Skeletal muscle satellite cell (primary cell): ENCODE measurements around the gene ILDR1.

Source experiments
- H3K27me3 ChIP-seq: 2 replicates; pipeline ENCODE4 v1.7.0; 2013; ENCODE audit warnings: low read length; ENCODE audit not compliant: control insufficient read depth, insufficient read depth
- H3K36me3 ChIP-seq: 2 replicates; pipeline ENCODE4 v1.7.0; 2013; ENCODE audit warnings: mild to moderate bottlenecking, control low read depth, low read length; ENCODE audit not compliant: insufficient read depth
- H3K4me1 ChIP-seq: 2 replicates; pipeline ENCODE4 v1.7.0; 2013; ENCODE audit warnings: low read length; ENCODE audit not compliant: control insufficient read depth, insufficient read depth
- H3K4me2 ChIP-seq: 2 replicates; pipeline ENCODE4 v1.7.0; 2013; ENCODE audit warnings: mild to moderate bottlenecking, low read length
- H3K4me3 ChIP-seq: 2 replicates; pipeline ENCODE4 v1.7.0; 2013; ENCODE audit warnings: low read length
- H3K9ac ChIP-seq: 2 replicates; pipeline ENCODE4 v1.7.0; 2013; ENCODE audit warnings: mild to moderate bottlenecking, low read depth, low read length, moderate library complexity
- H3K9me3 ChIP-seq: replicated peaks from 2 replicates; pipeline ENCODE4 v1.7.0; 2013; ENCODE audit warnings: mild to moderate bottlenecking, control low read depth, low read length

ILDR1 gene

GRCh38 chr3:122013448-122013925 is 8.6 kb downstream of the ILDR1 start:
- Histone ChIP-seq H3K4me3 (no peak overlapping the region), H3K9ac (no peak overlapping the region), H3K27me3 (peaks cover 11% of the 10 kb centered on the region), H3K4me2 (no peak overlapping the region), H3K9me3 (no peaks in the 10 kb centered on the region), H3K4me1 (no peaks in the 10 kb centered on the region), H3K36me3 (no peaks in the 10 kb centered on the region)

GRCh38 chr3:122012821-122013220 is 9.2 kb downstream of the ILDR1 start:
- H3K27me3 ChIP-seq: peaks cover 11% of the 10 kb centered on the region
- no peaks in the 10 kb centered on the region for H3K36me3 ChIP-seq
- H3K4me3 ChIP-seq: no peak overlapping the region
- H3K4me2 ChIP-seq: no peak overlapping the region
- H3K9ac ChIP-seq: no peak overlapping the region
- no peaks in the 10 kb centered on the region for H3K9me3 ChIP-seq
- no peaks in the 10 kb centered on the region for H3K4me1 ChIP-seq

- Histone ChIP-seq H3K4me1 (no peaks in the 10 kb centered on the region), H3K36me3 (no peaks in the 10 kb centered on the region), H3K9ac (no peak overlapping the region), H3K9me3 (no peaks in the 10 kb centered on the region), H3K4me3 (no peak overlapping the region), H3K27me3 (peaks cover 11% of the 10 kb centered on the region), H3K4me2 (no peak overlapping the region)
Measured at GRCh38 chr3:122011396-122011795, 10.7 kb downstream of the ILDR1 start.

- Histone ChIP-seq H3K9me3 (no peaks in the 10 kb centered on the region), H3K27me3 (peaks cover 11% of the 10 kb centered on the region), H3K4me3 (no peak overlapping the region), H3K36me3 (no peaks in the 10 kb centered on the region), H3K4me1 (no peaks in the 10 kb centered on the region), H3K9ac (no peak overlapping the region), H3K4me2 (no peak overlapping the region)
Measured at GRCh38 chr3:122010506-122010905, 11.5 kb downstream of the ILDR1 start.

GRCh38 chr3:122008166-122008565 is 13.9 kb downstream of the ILDR1 start:
- Histone ChIP-seq H3K4me2 (no peak overlapping the region), H3K9ac (no peak overlapping the region), H3K4me1 (no peaks in the 10 kb centered on the region), H3K9me3 (no peaks in the 10 kb centered on the region), H3K27me3 (peaks cover 6% of the 10 kb centered on the region), H3K36me3 (no peaks in the 10 kb centered on the region), H3K4me3 (no peak overlapping the region)

GRCh38 chr3:122006267-122006666 is 15.8 kb downstream of the ILDR1 start:
- no peaks in the 10 kb centered on the region for H3K9me3 ChIP-seq
- peaks cover 4% of the 10 kb centered on the region for H3K27me3 ChIP-seq
- no peak overlapping the region for H3K4me3 ChIP-seq
- H3K4me1 ChIP-seq: no peaks in the 10 kb centered on the region
- H3K36me3 ChIP-seq: no peaks in the 10 kb centered on the region
- H3K9ac ChIP-seq: no peak overlapping the region
- H3K4me2 ChIP-seq: no peak overlapping the region

- Histone ChIP-seq H3K9ac (no peak overlapping the region), H3K4me2 (no peak overlapping the region), H3K27me3 (peaks cover 4% of the 10 kb centered on the region), H3K9me3 (no peaks in the 10 kb centered on the region), H3K4me3 (no peak overlapping the region), H3K36me3 (no peaks in the 10 kb centered on the region), H3K4me1 (no peaks in the 10 kb centered on the region)
Measured at GRCh38 chr3:122004991-122005565, 17.0 kb downstream of the ILDR1 start.

- no peaks in the 10 kb centered on the region for H3K36me3 ChIP-seq
- H3K9me3 ChIP-seq: no peaks in the 10 kb centered on the region
- H3K4me2 ChIP-seq: no peak overlapping the region
- peaks cover 4% of the 10 kb centered on the region for H3K27me3 ChIP-seq
- H3K9ac ChIP-seq: no peak overlapping the region
- H3K4me1 ChIP-seq: no peaks in the 10 kb centered on the region
- no peak overlapping the region for H3K4me3 ChIP-seq
Measured at GRCh38 chr3:122004107-122004506, 17.9 kb downstream of the ILDR1 start.

- Histone ChIP-seq H3K4me1 (peaks cover under 1% of the 10 kb centered on the region), H3K4me2 (no peak overlapping the region), H3K4me3 (no peak overlapping the region), H3K9ac (no peak overlapping the region), H3K9me3 (no peaks in the 10 kb centered on the region), H3K27me3 (peaks cover 4% of the 10 kb centered on the region), H3K36me3 (no peaks in the 10 kb centered on the region)
Measured at GRCh38 chr3:122003606-122004005, 18.4 kb downstream of the ILDR1 start.

GRCh38 chr3:122003112-122003511 is 18.9 kb downstream of the ILDR1 start:
- no peak overlapping the region for H3K9ac ChIP-seq
- H3K4me3 ChIP-seq: no peak overlapping the region
- no peaks in the 10 kb centered on the region for H3K9me3 ChIP-seq
- no peak overlapping the region for H3K4me2 ChIP-seq
- H3K36me3 ChIP-seq: no peaks in the 10 kb centered on the region
- H3K4me1 ChIP-seq: peaks cover 5% of the 10 kb centered on the region
- peaks cover 4% of the 10 kb centered on the region for H3K27me3 ChIP-seq

GRCh38 chr3:122002611-122003010 is 19.4 kb downstream of the ILDR1 start:
- H3K36me3 ChIP-seq: no peaks in the 10 kb centered on the region
- H3K9me3 ChIP-seq: no peaks in the 10 kb centered on the region
- no peak overlapping the region for H3K4me3 ChIP-seq
- H3K27me3 ChIP-seq: peaks cover 4% of the 10 kb centered on the region
- no peak overlapping the region for H3K4me2 ChIP-seq
- no peak overlapping the region for H3K9ac ChIP-seq
- H3K4me1 ChIP-seq: peaks cover 10% of the 10 kb centered on the region

GRCh38 chr3:122001892-122002291 is 20.2 kb downstream of the ILDR1 start:
- Histone ChIP-seq H3K27me3 (peaks cover 4% of the 10 kb centered on the region), H3K9ac (no peak overlapping the region), H3K4me2 (no peak overlapping the region), H3K36me3 (no peaks in the 10 kb centered on the region), H3K4me1 (peaks cover 15% of the 10 kb centered on the region), H3K4me3 (no peak overlapping the region), H3K9me3 (no peaks in the 10 kb centered on the region)
